ELR (cell line): ENCODE data around the gene OPTN.

Experiments
- DNase-seq: peaks from one replicate; pipeline ENCODE4 v3.0.0-alpha.2; 2015; ENCODE audit warnings: low read depth

The OPTN gene

GRCh38 chr10:13184276-13184675 is 84.3 kb downstream of the OPTN start:
- no peak for DNase-seq

- no peak for DNase-seq
These were observed 85.0 kb downstream of the OPTN start for GRCh38 chr10:13184730-13185514.

GRCh38 chr10:13187135-13187534 is 87.2 kb downstream of the OPTN start:
- no peak for DNase-seq
